ENCODE data around the gene TMEM115. TPM values are rescaled to one million over a fixed set of nuclear protein-coding genes. Genes with fewer than 3 reads are reported as not detected.

The TMEM115 gene
- total RNA-seq, 2 experiments from 2014 or later, result 17.5 to 19.2 TPM

- POLR2A ChIA-PET, result interaction anchor here (0.6 kb wide), 1 partner anchor 14 kb away, joined by 3 read pairs; no protein-coding TSS in a partner anchor
- no peak overlapping the region for H3K4me3 Mint-ChIP-seq
- peak overlapping the region; percentile 80 for H3K27ac Mint-ChIP-seq
- CTCF ChIA-PET, result interaction anchor here (1.8 kb wide), 2 partner anchors 15 to 19 kb away, joined by 5 to 7 read pairs; partner anchors contain the start of gene TUSC2
- no peak for DNase-seq
- peaks cover 28% of the 10 kb centered on the region for H3K36me3 Mint-ChIP-seq (ENCODE audit: low read depth)
- no peaks in the 10 kb centered on the region for H3K9me3 Mint-ChIP-seq
- H3K27me3 Mint-ChIP-seq, result no peaks in the 10 kb centered on the region
- peaks cover 60% of the 10 kb centered on the region for H3K4me1 Mint-ChIP-seq
These were observed 16.3 kb downstream of the TMEM115 start for GRCh38 chr3:50342813-50343633.

- H3K27me3 Mint-ChIP-seq, result no peaks in the 10 kb centered on the region
- peaks cover 27% of the 10 kb centered on the region for H3K36me3 Mint-ChIP-seq (ENCODE audit: low read depth)
- H3K4me1 Mint-ChIP-seq, result peaks cover 52% of the 10 kb centered on the region
- no peak overlapping the region for H3K4me3 Mint-ChIP-seq
- CTCF ChIA-PET, result interaction anchor here (0.6 to 2.3 kb wide), 3 partner anchors 8 to 60 kb away, joined by 3 to 13 read pairs (median 3); partner anchors contain the start of genes CYB561D2 and NPRL2
- no peaks in the 10 kb centered on the region for H3K9me3 Mint-ChIP-seq
- no peak for DNase-seq
- POLR2A ChIA-PET, result interaction anchor here (0.6 to 2.2 kb wide), 2 partner anchors 8 to 15 kb away, joined by 3 to 11 read pairs; partner anchors contain the start of genes CYB561D2 and NPRL2
- H3K27ac Mint-ChIP-seq, result peak overlapping the region; percentile 95
These were observed 17.2 kb downstream of the TMEM115 start for GRCh38 chr3:50341996-50342650.

- Mint-ChIP-seq H3K4me1 (peaks cover 52% of the 10 kb centered on the region), H3K36me3 (ENCODE audit: low read depth) (peaks cover 29% of the 10 kb centered on the region), H3K9me3 (no peaks in the 10 kb centered on the region), H3K27me3 (no peaks in the 10 kb centered on the region), H3K4me3 (peak overlapping the region; percentile 87), H3K27ac (peak overlapping the region; percentile 95)
- POLR2A ChIA-PET, result interaction anchor here (2.2 kb wide), 1 partner anchor 9 kb away, joined by 11 read pairs; the partner anchor contains the start of genes CYB561D2 and NPRL2
- no peak for DNase-seq
- CTCF ChIA-PET, result interaction anchor here (1.1 to 2.3 kb wide), 3 partner anchors 8 to 42 kb away, joined by 3 to 13 read pairs (median 3); partner anchors contain the start of genes CYB561D2, HYAL3, NAA80 and NPRL2
These were observed 17.8 kb downstream of the TMEM115 start for GRCh38 chr3:50341537-50341936.

GRCh38 chr3:50340448-50341329 is 18.6 kb downstream of the TMEM115 start, which contains the start of gene RASSF1:
TSS of gene RASSF1 (minus strand) at chr3:50340836. CDS start at chr3:50340805, 31 bp downstream.
- H3K9me3 Mint-ChIP-seq, result no peaks in the 10 kb centered on the region
- peaks cover 53% of the 10 kb centered on the region for H3K4me1 Mint-ChIP-seq
- peaks cover 37% of the 10 kb centered on the region for H3K36me3 Mint-ChIP-seq (ENCODE audit: low read depth)
- POLR2A ChIA-PET, result interaction anchor here (2.2 kb wide), 1 partner anchor 10 kb away, joined by 11 read pairs; the partner anchor contains the start of genes CYB561D2 and NPRL2
- H3K27me3 Mint-ChIP-seq, result no peaks in the 10 kb centered on the region
- H3K4me3 Mint-ChIP-seq, result peak within 1 kb of the TSS; percentile 87
- peak within 1 kb of the TSS; percentile 95 for H3K27ac Mint-ChIP-seq
- DNase-seq, result peak; percentile 80
- CTCF ChIA-PET, result interaction anchor here (0.6 to 2.3 kb wide), 6 partner anchors 9 to 60 kb away, joined by 3 to 13 read pairs (median 3); partner anchors contain the start of genes CYB561D2, HYAL3, NAA80 and NPRL2

- Mint-ChIP-seq H3K36me3 (ENCODE audit: low read depth) (peaks cover 42% of the 10 kb centered on the region), H3K27me3 (no peaks in the 10 kb centered on the region), H3K4me3 (peak overlapping the region; percentile 87), H3K27ac (peak overlapping the region; percentile 95), H3K9me3 (no peaks in the 10 kb centered on the region), H3K4me1 (peaks cover 54% of the 10 kb centered on the region)
- ChIA-PET POLR2A (interaction anchor here (2.2 kb wide), 1 partner anchor 10 kb away, joined by 11 read pairs; the partner anchor contains the start of genes CYB561D2 and NPRL2), CTCF (interaction anchor here (0.6 to 2.3 kb wide), 4 partner anchors 10 to 60 kb away, joined by 3 to 13 read pairs (median 4); partner anchors contain the start of genes CYB561D2, NPRL2 and TUSC2)
- no peak for DNase-seq
These were observed 19.2 kb downstream of the TMEM115 start for GRCh38 chr3:50340147-50340447.

DNA sequence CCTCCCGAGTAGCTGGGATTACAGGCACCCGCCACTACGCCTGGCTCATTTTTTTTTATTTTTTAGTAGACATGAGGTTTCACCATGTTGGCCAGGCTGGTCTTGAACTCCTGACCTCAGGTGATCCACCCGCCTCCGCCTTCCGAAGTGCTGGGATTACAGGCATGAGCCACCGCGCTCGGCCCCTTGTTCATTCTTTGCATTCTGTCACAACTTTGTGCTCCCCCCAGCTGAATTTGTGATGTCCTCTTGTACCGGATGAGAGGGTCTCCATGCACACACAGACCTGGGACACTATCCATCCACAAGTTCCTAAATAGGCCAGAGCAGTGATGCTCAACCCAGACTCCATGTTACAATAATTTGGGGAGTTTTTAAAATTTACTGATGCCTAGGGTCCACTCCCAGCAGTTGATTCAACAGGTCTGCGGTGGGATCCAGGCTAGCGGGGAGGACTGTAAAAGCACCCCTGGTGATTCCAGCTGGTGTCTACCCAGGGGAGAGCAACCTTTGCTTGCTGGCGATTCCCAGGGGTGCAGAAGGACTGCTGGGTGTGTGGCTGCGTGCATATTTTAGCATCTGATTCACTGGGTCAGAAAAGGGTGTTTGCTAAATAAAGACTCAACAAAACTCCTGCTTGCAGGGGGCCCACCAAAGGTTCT is 19.7 kb downstream of the TMEM115 start:
- Mint-ChIP-seq H3K27ac (peak overlapping the region; percentile 95), H3K4me1 (peaks cover 56% of the 10 kb centered on the region), H3K27me3 (no peaks in the 10 kb centered on the region), H3K9me3 (no peaks in the 10 kb centered on the region), H3K4me3 (peak overlapping the region; percentile 87), H3K36me3 (ENCODE audit: low read depth) (peaks cover 42% of the 10 kb centered on the region)
- DNase-seq, result no peak
- POLR2A ChIA-PET, result interaction anchor here (1.3 kb wide), 1 partner anchor 10 kb away, joined by 4 read pairs; the partner anchor contains the start of genes CYB561D2 and NPRL2
- CTCF ChIA-PET, result interaction anchor here (0.6 to 9.2 kb wide), 3 partner anchors 8 to 69 kb away, joined by 3 to 76 read pairs (median 3); partner anchors contain the start of genes CYB561D2, NPRL2 and ZMYND10

DNA sequence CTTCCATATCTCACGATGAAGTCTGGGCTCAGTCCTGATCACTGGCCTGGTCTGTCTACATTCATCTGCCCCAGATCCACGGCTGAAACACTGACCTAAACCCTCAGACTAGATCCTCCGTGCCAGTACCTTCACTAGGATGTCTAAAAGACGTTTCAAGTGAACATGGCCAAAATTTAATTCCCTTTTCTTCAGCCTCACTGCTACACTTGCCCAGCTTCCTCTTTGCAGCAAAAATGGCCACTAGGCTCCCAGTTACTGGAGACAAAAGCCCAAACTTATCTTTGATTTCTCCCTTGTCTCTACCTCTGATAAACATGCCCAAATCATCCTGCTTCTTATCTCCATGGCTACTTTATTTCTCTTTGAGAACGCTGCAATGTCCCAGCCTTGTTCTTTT is 20.4 kb downstream of the TMEM115 start:
- no peaks in the 10 kb centered on the region for H3K27me3 Mint-ChIP-seq
- H3K27ac Mint-ChIP-seq, result peak overlapping the region; percentile 95
- peaks cover 46% of the 10 kb centered on the region for H3K36me3 Mint-ChIP-seq (ENCODE audit: low read depth)
- ChIA-PET CTCF (interaction anchor here (0.7 to 9.2 kb wide), 7 partner anchors 9 to 92 kb away, joined by 3 to 76 read pairs (median 7); partner anchors contain the start of genes CYB561D2, HYAL3, IFRD2 and NAA80), POLR2A (interaction anchor here (0.6 to 1.3 kb wide), 2 partner anchors 11 to 263 kb away, joined by 4 read pairs; partner anchors contain the start of genes CYB561D2 and NPRL2)
- H3K9me3 Mint-ChIP-seq, result no peaks in the 10 kb centered on the region
- DNase-seq, result no peak
- H3K4me1 Mint-ChIP-seq, result peaks cover 61% of the 10 kb centered on the region
- H3K4me3 Mint-ChIP-seq, result peak overlapping the region; percentile 87

DNA sequence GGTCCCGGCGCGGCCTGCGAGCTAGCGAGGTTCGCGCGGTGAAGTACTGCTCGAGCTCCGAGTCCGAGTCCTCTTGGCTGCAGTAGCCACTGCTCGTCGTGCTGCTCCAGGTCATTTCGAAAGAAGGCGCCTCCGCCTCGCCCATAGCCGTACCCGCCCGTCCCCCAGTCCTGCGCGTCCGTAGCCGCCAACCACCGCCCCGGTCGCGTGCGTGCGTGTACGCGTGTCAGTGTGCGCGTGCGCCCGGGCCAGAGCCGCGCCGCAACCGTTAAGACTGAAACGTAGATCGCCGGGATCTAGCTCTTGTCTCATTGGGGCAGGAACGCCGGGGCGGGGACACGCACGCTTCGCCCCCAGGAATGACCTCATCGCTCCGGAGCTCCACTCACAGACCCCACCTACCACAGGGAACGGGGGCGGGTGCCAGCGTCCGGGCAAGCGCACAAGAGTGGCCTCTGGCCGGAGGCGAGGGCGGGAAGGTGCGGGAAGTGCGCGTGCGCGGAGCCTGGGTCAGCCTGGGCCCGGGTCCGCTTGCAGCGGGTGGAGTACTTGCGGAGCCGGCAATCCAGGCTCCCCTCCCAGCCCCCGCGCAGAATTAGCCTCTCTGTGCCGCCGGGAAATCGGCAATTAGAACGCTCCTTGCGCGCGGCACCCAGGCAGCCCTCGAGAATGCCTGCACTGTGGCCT is 22.0 kb downstream of the TMEM115 start:
- Mint-ChIP-seq H3K4me1 (peaks cover 67% of the 10 kb centered on the region), H3K4me3 (peak overlapping the region; percentile 87), H3K27ac (peak overlapping the region; percentile 95), H3K36me3 (ENCODE audit: low read depth) (peaks cover 59% of the 10 kb centered on the region), H3K27me3 (no peaks in the 10 kb centered on the region), H3K9me3 (no peaks in the 10 kb centered on the region)
- DNase-seq, result peak; percentile 97
- POLR2A ChIA-PET, result interaction anchor here (0.7 to 1.7 kb wide), 6 partner anchors 9 to 276 kb away, joined by 3 to 11 read pairs (median 4); partner anchors contain the start of genes CISH, CYB561D2, HYAL3 and NAA80
- CTCF ChIA-PET, result interaction anchor here (0.9 to 9.2 kb wide), 14 partner anchors 9 to 279 kb away, joined by 3 to 76 read pairs (median 5); partner anchors contain the start of genes CYB561D2, GNAI2, HYAL2 and HYAL3

- Mint-ChIP-seq H3K27me3 (no peaks in the 10 kb centered on the region), H3K36me3 (ENCODE audit: low read depth) (peaks cover 64% of the 10 kb centered on the region), H3K4me3 (peak overlapping the region; percentile 87), H3K9me3 (no peaks in the 10 kb centered on the region), H3K4me1 (peaks cover 63% of the 10 kb centered on the region), H3K27ac (peak overlapping the region; percentile 95)
- DNase-seq, result no peak
- CTCF ChIA-PET, result interaction anchor here (0.6 to 9.2 kb wide), 16 partner anchors 9 to 279 kb away, joined by 3 to 76 read pairs (median 5); partner anchors contain the start of genes CYB561D2, GNAI2, HYAL2 and HYAL3
- POLR2A ChIA-PET, result interaction anchor here (0.8 to 1.7 kb wide), 5 partner anchors 9 to 277 kb away, joined by 3 to 11 read pairs (median 4); partner anchors contain the start of genes CISH, CYB561D2, HYAL3 and NAA80
These were observed 22.7 kb downstream of the TMEM115 start for GRCh38 chr3:50336452-50337174.
